K562 (cell line): ENCODE measurements around the gene CNKSR1. TPM values are rescaled to one million over a fixed set of nuclear protein-coding genes. Genes with fewer than 3 reads are reported as not detected.
A peak's percentile ranks its signal among the peaks of the same experiment; 100 is the strongest.

ENCODE experiments used
- BRD9 ChIP-seq: fragments of 450-650 bp; IDR thresholded peaks from 2 replicates; pipeline ENCODE4 v1.6.1; 2018; ENCODE audit warnings: low read depth; ENCODE audit not compliant: partially characterized antibody
- FOXK2 ChIP-seq, 2 experiments: fragments of 450-650 bp; IDR thresholded peaks in 1 of 2; conservative IDR thresholded peaks in 1 of 2; 2 replicates each; pipeline ENCODE4 v1.6.1; 2016; ENCODE audit warnings: low read depth in 2 of 2, mild to moderate bottlenecking in 1 of 2
- FOXM1 ChIP-seq, 2 experiments: fragments of 450-650 bp in 1 of 2; sonication (generic) in 1 of 2; formaldehyde crosslinking in 1 of 2; IDR thresholded peaks; 2 replicates each; pipeline versions ENCODE4 v1.6.1 to v1.9.0; 2017 to 2022; ENCODE audit warnings: low read depth in 2 of 2, mild to moderate bottlenecking in 2 of 2, missing genetic modification reagents in 1 of 2, moderate library complexity in 1 of 2
- MAZ ChIP-seq, 2 experiments: fragments of 450-650 bp in 1 of 2; sonication (generic) in 1 of 2; formaldehyde crosslinking; IDR thresholded peaks in 1 of 2; conservative IDR thresholded peaks in 1 of 2; 2 replicates each; pipeline versions ENCODE4 v1.4.0 to v1.5.0; 2020; ENCODE audit warnings: mild to moderate bottlenecking in 1 of 2, missing genetic modification reagents in 1 of 2
- MTF1 ChIP-seq: fragments of 250-450 bp; sonication (Bioruptor Pico); IDR thresholded peaks from 2 replicates; pipeline ENCODE4 v1.9.0; 2021; ENCODE audit warnings: moderate library complexity, mild to moderate bottlenecking, inconsistent platforms, borderline replicate concordance
- RBM15 ChIP-seq: fragments of 200-400 bp; formaldehyde crosslinking; IDR thresholded peaks from 2 replicates; pipeline ENCODE4 v1.6.1; 2018; ENCODE audit warnings: mild to moderate bottlenecking, low read length, moderate library complexity; ENCODE audit not compliant: insufficient read depth
- SMARCC2 ChIP-seq: fragments of 450-650 bp; IDR thresholded peaks from 2 replicates; pipeline ENCODE4 v1.6.1; 2017; ENCODE audit warnings: antibody characterized with exemption, moderate library complexity, mild to moderate bottlenecking, low read depth
- STAG1 ChIP-seq: sonication (generic); formaldehyde crosslinking; IDR thresholded peaks from 2 replicates; pipeline ENCODE4 v1.5.0; 2020; ENCODE audit warnings: missing genetic modification reagents, borderline replicate concordance
- STAT5B ChIP-seq: fragments of 250-450 bp; sonication (Bioruptor Pico); IDR thresholded peaks from 2 replicates; pipeline ENCODE4 v1.8.0; 2021; ENCODE audit warnings: mild to moderate bottlenecking, inconsistent platforms
- ZFP1 ChIP-seq: fragments of 450-650 bp; formaldehyde crosslinking; IDR thresholded peaks from 2 replicates; pipeline ENCODE4 v1.4.0; 2020; ENCODE audit warnings: mild to moderate bottlenecking, mixed read lengths
- ZNF354B ChIP-seq: fragments of 250-450 bp; sonication (Bioruptor Pico); IDR thresholded peaks from 2 replicates; pipeline ENCODE4 v1.4.0; 2020
- polyA plus RNA-seq, 8 experiments: library from polyadenylated mRNA; depleted of rRNA in 4 of 8; stranded (reverse) in 5 of 8; unstranded in 3 of 8; fragments of >200 nt; fragmentation: Nextera tagmentation in 2 of 8; fragmentation: Illumina TruSeq in 1 of 8; extraction: Ambion mirVana in 2 of 8; extraction: Trizol in 1 of 8; gene quantifications; 2 replicates each; pipeline versions ENCODE4 v1.2.1 to v1.2.3, GENCODE V29; 2011 to 2014; ENCODE audit warnings: inconsistent platforms in 1 of 8, missing spikeins in 1 of 8
- total RNA-seq, 7 experiments: library from RNA; depleted of rRNA in 6 of 7; stranded (reverse); fragments of >200 nt in 6 of 7; fragmentation: Illumina TruSeq in 2 of 7; extraction: Trizol in 2 of 7; gene quantifications; 2 replicates each; pipeline versions ENCODE4 v1.2.1 to v1.2.3, GENCODE V29; 2011 to 2021; ENCODE audit warnings: low replicate concordance in 1 of 7
- TF ChIP-seq, protein P1 (sequence below): fragments of 450-650 bp; IDR thresholded peaks from 2 replicates; pipeline ENCODE4 v1.6.1; 2016; ENCODE audit warnings: borderline replicate concordance
- TF ChIP-seq, protein P2 (sequence below), 2 experiments: fragments of 450-650 bp; IDR thresholded peaks; 2 replicates each; pipeline ENCODE4 v1.6.1; 2016; ENCODE audit warnings: mild to moderate bottlenecking in 2 of 2, borderline replicate concordance in 1 of 2, low read depth in 1 of 2, moderate library complexity in 1 of 2

CNKSR1 gene
- total and polyA plus RNA-seq, 9 of the 15 experiments (the other 6 are each of a cell fraction or from before 2014, with no cell fraction given): 0.03 to 2.8 (median 1.1) TPM

- peak in 1 of 2 experiments; percentile 76; a peak in 2 of 4 replicates for TF ChIP-seq FOXK2 (conservative IDR thresholded peaks at IDR 0.05 in 1 of 2, IDR thresholded peaks at IDR 0.05 in 1 of 2; ENCODE audit: low read depth in 2 of 2)
- TF ChIP-seq ZFP1 (CRISPR knock-in tag): no peak
- TF ChIP-seq MTF1 (CRISPR knock-in tag): no peak
- no peak for TF ChIP-seq FOXM1 (IDR thresholded peaks at IDR 0.05; ENCODE audit: low read depth)
- no peak for TF ChIP-seq FOXM1 (CRISPR knock-in tag; IDR thresholded peaks at IDR 0.05; ENCODE audit: low read depth)
- no peak for TF ChIP-seq STAT5B (CRISPR knock-in tag)
- no peak for TF ChIP-seq RBM15
- TF ChIP-seq, protein P1, sequence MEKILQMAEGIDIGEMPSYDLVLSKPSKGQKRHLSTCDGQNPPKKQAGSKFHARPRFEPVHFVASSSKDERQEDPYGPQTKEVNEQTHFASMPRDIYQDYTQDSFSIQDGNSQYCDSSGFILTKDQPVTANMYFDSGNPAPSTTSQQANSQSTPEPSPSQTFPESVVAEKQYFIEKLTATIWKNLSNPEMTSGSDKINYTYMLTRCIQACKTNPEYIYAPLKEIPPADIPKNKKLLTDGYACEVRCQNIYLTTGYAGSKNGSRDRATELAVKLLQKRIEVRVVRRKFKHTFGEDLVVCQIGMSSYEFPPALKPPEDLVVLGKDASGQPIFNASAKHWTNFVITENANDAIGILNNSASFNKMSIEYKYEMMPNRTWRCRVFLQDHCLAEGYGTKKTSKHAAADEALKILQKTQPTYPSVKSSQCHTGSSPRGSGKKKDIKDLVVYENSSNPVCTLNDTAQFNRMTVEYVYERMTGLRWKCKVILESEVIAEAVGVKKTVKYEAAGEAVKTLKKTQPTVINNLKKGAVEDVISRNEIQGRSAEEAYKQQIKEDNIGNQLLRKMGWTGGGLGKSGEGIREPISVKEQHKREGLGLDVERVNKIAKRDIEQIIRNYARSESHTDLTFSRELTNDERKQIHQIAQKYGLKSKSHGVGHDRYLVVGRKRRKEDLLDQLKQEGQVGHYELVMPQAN: peak; percentile 100
- no peak for TF ChIP-seq BRD9
- no peak for TF ChIP-seq SMARCC2
- TF ChIP-seq ZNF354B (CRISPR knock-in tag): no peak
- peak; percentile 80 for TF ChIP-seq STAG1
- peak; percentile 97 to 98 for TF ChIP-seq MAZ (CRISPR knock-in tag; conservative IDR thresholded peaks at IDR 0.05 in 1 of 2, IDR thresholded peaks at IDR 0.05 in 1 of 2)
- TF ChIP-seq, protein P2, sequence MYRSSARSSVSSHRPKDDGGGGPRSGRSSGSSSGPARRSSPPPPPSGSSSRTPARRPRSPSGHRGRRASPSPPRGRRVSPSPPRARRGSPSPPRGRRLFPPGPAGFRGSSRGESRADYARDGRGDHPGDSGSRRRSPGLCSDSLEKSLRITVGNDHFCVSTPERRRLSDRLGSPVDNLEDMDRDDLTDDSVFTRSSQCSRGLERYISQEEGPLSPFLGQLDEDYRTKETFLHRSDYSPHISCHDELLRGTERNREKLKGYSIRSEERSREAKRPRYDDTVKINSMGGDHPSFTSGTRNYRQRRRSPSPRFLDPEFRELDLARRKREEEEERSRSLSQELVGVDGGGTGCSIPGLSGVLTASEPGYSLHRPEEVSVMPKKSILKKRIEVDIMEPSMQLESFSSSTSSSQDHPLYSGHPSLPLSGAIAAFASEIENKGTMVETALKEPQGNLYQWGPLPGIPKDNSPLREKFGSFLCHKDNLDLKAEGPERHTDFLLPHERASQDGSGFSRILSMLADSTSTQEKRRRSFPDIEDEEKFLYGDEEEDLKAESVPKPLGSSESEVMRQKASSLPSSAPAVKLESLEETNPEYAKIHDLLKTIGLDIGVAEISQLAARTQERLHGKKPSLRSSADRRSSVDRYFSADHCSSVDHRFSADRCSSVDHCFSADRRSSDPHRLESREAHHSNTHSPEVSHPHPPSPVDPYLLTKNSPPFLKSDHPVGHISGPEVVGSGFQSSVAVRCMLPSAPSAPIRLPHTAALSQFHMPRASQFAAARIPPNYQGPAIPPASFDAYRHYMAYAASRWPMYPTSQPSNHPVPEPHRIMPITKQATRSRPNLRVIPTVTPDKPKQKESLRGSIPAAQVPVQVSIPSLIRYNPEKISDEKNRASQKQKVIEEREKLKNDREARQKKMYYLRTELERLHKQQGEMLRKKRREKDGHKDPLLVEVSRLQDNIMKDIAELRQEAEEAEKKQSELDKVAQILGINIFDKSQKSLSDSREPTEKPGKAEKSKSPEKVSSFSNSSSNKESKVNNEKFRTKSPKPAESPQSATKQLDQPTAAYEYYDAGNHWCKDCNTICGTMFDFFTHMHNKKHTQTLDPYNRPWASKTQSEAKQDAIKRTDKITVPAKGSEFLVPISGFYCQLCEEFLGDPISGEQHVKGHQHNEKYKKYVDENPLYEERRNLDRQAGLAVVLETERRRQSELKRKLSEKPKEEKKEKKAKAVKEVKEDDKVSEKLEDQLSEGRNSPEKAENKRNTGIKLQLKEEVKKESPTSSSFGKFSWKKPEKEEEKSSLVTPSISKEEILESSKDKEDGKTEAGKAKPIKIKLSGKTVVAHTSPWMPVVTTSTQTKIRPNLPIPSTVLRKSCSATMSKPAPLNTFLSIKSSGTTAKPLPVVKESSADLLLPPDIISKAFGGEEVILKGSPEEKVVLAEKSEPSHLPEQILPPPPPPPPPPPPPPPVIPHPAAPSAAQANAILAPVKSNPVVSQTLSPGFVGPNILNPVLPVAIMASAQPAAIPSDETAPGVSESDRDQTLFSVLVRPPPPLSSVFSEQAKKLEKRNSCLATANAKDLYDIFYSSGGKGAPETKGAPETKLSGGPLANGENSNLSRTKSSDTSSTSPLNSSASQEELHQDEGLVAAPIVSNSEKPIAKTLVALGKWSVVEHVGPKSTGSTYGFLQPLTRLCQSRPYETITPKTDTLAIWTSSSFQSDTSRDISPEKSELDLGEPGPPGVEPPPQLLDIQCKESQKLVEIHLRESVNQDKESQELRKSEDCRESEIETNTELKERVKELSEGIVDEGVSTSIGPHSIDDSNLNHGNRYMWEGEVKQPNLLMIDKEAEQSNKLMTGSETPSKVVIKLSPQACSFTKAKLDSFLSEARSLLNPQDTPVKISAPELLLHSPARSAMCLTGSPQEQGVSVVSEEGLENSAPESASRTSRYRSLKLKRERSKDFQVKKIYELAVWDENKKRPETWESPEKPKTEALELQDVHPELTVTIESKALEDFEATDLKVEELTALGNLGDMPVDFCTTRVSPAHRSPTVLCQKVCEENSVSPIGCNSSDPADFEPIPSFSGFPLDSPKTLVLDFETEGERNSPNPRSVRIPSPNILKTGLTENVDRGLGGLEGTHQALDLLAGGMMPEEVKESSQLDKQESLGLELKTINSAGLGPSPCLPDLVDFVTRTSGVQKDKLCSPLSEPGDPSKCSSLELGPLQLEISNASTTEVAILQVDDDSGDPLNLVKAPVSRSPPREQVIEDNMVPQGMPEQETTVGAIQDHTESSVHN (IDR thresholded peaks at IDR 0.05; ENCODE audit: borderline replicate concordance in 1 of 2, low read depth in 1 of 2): no peak
Measured at GRCh38 chr1:26169669-26170471, 7.4 kb upstream of the CNKSR1 start, which contains the start of gene ZNF593 (continued).
